SKM-1 treated with dmso at 0.1 percent for 144 hours (cell line): ENCODE data around the gene MCM9.

Experiments used
- DNase-seq: peaks from one replicate; lab custom pipeline; 2025; ENCODE audit not compliant: unreplicated experiment; lab: John Stamatoyannopoulos, UW

The MCM9 gene

DNA sequence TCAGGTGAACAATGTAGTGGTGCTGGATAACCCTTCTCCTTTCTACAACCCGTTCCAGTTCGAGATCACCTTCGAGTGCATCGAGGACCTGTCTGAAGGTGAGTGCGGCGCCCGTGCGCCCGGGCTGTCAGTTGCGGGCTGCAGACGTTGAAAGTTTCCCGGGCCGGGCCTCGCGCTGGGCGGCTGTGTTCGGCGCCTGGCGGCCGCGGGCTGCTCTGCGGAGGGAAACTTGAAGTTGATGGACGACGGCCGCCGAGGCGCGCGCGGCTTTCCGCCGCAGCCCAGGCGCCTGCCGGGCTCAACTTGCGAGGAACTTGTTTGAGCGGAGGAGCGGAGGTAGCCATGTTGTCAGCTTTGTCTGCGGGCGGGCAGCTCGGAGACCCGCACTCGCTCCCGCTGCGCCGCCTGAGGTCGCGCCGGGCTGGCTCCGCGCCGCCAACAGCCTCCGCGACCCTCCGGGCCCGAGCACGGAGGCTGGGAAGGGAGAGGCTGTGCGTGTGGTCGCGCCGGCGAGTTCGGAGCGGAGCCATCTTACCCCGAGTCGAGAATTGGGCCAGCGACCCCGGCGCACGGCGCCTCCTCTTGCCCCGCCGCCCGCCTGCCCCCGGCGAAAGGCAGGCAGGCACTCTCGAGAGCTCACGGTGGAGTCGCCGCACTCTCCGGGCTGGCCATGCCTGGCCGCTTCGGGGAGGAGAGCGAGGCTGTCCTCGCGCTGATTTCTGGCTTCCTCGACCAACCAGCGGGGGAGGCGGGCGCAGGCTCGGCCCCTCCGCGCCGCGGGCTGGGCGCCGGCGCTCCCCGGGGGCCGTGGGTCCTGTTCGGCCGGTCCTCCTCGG lies 40.3 kb downstream of the MCM9 start:
- peak; percentile 27 for DNase-seq

DNA sequence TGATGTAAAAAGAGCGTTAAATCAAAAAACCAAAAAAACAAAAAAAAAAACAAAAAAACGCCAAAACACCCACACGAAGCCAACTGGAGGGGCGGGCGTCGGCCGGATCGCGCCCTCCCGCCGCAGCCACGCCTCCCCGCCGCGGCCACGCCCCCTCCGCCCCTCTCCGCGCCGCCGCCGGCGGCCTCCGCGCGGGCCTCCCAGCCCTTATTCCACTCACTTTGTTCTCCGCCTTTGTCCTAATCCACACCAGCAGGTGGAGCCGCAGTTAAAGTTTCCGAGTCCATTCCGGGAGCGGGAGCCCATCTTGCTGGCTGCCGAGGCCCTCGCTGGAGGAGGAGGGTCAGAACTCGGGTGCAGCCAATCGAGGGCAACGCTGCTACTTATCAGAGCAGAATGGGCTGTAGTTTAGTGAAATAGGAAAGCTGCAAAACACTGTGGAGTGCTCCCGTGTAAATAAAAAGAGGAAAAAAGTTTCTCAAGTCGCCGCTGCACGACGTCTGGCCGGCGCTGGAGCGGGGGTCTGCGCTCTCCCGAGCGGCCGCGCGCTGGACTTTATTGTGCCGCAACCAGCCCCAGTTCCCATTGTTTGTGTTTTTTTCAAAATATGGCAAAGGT lies 41.0 kb downstream of the MCM9 start, which contains the start of gene ASF1A:
ASF1A (plus strand) TSS at position 346 of the 618 bp plus-strand sequence; CDS start at position 608, 262 bp downstream.
- DNase-seq: peak; percentile 97

DNA sequence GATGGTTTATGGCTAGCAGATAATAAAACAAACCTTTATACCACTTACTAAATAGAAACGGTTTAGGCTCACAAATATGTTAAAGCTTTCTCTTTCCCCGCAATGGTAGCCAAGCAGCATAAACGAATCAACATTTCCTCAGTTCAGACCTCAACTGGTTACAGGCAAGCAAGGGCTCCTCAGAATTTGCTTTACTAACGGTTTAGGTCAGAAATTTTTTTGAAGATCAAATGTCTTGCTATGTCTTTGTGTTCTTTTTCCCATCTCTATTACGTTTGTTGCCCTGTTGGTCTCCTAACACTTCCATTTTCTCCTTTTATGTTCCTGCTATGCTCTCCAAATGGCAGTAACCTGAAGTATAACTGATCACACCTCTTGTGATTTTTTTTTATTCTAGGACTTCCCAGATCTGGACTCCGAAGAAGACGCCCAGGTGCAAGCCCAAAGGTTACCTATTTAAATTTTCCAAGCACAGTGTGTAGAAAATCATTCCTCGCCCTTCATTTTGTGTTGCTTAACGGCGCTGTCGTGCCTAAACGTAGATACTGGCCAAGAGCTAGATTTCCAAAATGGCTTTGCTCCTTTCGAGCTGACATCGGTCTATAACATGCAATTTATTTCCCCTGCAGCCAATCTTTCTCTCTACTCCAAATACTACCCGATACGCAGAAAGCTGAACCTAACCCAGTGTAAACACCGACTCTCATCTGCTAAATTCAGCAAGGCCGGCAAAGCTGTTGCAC lies 41.7 kb downstream of the MCM9 start:
- DNase-seq: peak; percentile 55

DNA sequence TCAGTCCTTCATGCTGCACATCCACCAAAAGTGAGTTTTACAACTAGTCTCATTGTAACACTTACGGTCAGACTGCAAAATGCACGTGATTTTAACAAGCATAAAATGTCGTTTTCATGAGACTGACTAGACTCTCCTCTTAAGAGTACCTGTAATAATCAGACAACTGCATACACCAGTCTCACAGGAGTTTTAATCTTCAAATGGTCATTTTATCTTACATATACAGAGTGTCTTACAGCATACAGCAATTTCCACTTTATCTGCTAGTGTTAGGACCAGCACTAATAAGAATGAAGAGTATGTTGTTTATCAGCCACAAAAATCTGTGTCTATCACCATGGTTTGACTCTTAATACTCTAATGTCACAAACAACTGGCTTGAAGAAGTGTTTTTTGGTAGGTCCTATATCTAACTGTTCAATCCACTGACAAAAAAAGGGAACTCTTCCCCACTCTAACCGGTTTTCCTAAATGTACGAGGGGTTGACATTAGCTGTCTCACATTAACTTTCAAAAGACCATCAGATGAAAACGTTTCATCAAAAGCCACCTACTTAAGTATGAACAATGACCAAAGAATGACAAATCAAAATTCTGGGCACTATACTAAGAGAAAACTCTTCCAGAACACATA lies 42.5 kb downstream of the MCM9 start:
- DNase-seq: no peak

DNA sequence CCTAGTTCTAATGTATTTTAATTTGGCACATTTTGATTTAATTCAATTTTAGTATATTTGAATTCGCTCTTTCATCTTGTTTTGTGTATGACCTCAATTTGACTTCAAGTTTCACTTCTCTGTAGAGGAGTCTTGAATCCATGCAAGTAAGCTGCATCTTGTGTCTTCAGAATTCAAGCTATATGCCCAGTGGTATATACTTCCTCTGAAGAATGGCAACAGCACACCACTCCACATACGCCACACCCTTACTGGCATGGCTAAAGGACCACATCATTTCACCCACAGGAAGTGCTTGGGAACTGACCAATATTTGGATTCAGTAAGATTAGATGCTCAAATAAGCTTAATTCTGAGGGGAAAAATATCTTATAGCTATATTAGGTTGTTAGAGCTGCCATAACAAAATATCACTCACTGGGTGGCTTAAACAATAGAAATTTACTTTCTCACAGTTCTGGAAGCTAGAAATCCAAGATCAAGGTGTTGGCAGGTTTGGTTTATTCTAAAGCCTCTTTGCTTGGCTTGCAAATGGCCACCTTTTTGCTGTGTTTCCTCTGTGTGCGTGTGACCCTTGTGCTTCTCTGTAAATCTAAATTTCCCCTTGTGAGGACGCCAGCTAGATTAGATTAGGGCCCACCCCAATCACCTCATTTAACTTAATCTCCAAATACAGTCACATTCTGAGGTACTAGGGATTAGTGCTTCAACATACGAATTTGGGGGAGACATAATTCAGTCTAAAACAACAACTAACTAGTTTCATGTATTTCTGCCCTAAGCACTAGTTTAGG lies 43.8 kb downstream of the MCM9 start:
- no peak for DNase-seq

DNA sequence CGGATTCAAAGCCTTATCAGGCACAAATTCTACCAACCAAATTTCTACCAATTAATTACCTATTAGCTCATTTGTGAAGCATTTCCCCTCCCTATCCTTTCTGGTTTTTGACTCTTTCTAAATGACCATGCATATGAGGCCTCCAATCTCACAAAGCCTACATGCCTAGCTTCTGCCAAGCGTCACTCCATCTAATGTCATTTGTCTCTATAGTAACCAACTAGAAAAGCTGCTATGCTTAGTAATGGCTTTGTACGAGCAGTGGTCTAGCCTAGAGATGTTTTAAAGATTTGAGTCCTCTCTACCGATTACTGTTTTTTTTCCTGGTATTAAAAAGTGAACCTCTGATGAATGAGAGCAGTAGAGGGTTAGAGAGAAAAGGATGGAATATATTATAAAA lies 45.8 kb downstream of the MCM9 start:
- DNase-seq: no peak

DNA sequence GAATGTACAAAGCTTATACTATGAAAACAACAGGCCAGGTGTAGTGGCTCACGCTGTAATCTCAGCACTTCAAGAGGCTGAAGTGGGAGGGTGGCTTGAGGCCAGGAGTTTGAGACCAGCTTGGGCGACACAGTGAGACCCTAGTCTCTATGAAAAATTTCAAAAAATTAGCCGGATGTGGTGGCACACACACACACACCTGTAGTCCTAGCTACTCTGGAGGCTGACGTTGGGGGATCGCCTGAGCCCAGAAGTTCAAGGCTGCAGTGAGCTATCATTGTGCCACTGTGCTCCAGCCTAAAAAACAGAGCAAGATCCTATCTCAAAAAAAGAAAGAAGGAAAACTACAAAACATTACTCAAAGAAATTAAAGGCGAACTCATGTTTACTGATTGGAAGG lies 48.3 kb downstream of the MCM9 start:
- no peak for DNase-seq

DNA sequence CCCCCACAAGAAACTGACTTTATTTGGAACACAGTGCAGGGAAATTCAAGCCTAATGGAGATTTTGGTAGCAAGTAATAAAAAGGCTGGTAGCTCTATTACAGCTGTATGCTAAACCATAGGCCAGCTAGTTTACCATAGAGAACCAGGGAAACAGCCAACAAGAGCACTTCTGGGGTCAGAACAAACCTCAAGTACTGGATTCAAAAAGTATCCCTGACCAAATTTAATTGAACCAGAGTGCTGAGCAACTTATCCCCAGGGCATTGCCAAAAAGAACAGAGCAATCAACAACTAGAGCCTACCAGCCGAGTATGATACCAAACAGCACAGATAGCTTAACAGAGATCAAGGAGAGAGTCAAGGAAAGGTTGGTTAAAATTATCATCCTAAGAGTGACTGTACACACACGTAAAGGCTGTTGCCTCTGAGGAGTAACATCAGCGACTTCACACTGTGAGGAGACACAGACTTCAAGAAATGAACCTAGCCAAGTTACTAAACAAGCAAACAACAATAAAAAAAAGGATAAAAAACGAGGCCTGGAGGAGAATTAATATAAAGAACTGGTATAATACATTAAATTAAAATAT lies 52.5 kb downstream of the MCM9 start:
- no peak for DNase-seq

DNA sequence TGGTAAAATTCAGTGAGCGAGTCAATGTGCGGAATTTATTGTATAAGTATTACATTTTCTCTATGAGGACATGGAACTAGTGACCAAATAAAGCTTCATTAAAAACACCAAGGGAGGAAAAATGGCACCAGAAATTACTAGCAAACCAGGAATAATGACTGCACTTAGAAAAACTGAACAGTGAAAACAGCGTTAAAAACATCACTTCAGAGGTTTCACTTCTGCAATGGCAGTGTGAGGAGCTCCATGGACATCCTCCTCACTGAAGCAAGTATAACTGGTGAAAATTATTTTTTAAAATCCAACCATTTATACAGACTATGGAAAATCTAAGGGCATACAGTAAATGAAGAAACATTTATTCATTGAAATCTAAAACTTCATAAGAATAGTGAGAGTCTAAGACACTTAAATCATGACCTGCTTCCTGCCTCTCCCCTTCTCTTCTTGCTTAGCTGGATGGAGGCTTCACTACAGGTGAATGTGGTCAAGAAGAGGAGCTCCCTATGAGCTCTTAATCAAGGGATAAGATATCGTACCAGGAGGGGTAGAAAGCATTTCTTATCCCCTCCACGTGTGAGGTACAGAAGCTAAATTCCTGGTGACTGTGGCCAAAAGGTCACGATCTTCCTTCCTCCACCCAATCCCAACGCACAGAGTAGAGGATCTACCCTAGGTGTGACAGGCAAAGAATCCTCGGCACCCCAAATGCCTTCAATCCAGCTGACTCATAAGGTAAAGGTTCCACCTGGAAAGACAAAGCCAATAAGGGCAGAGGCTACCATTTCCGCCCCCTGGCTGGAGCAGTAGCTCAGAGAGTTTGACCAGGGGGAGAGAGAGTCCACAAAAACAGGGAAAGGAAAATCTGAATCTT lies 53.3 kb downstream of the MCM9 start:
- no peak for DNase-seq

DNA sequence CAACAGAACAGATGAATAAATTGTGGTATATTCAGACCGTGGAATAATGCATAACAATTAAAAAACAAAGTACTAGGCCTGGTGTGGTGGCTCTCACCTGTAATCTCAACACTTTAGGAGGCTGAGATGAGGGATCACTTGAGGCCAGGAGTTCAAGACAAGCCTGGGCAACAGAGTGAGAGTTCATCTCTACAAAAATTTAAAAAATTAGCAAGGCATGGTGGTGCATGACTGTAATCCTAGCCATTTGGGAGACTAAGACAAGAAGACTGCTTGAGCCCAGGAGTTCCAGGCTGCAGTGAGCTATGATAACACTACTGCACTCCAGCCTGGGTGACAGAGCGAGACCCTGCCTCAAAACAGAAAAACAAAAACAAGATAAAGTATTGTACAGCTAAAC lies 57.2 kb downstream of the MCM9 start:
- no peak for DNase-seq

DNA sequence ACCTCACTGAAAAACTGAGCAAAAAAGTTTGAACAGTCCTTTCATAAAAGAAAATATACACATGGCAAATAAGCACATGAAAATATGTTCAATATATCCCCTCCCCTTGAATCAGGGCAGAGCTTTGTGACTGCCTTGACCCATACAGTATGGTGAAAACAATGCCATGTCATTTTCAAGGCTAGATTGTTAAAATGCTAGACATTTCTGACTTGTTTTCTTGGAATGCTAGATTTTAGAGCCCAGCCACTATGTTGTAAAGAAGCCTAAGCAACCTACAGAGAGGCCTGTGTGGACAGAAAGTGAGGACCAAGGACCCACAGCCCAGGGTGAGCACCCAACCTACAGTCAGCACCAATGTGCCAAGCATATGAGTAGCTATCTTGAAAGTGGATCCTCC lies 58.1 kb downstream of the MCM9 start:
- DNase-seq: no peak

DNA sequence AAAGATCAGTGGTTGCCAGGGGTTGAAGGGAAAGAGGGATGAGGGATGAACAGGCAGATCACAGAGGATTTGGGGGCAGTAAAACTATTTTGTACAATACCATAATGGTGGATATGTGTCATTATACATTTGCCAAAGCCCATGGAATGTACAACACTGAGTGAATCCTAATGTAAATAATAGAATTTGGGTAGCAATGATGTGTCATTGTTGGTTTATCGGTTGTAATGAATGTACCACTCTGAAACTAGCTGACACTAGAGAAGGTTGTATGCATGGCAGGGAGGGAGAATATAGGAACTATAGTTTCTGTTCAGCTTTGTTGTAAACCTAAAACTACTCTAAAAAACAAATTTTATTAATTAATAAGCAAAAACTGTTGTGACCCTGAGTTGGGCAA lies 58.8 kb downstream of the MCM9 start:
- no peak for DNase-seq

DNA sequence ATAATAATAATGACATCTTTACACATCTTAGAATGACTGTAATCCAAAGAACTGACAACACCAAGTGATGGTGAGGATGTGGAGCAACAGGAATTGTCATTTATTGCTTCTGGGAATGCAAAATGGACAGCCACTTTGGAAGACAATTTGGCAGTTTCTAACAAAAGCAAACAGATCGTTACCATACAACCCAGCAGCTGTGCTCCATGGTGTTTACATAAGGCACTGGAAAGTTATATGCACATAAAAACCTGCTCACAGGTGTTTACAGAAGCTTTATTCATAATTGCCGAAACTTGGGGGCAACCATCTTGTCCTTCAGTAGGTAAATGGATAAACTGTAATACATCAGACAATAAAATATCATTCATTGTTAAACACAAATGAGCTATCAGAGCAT lies 59.3 kb downstream of the MCM9 start:
- DNase-seq: no peak

DNA sequence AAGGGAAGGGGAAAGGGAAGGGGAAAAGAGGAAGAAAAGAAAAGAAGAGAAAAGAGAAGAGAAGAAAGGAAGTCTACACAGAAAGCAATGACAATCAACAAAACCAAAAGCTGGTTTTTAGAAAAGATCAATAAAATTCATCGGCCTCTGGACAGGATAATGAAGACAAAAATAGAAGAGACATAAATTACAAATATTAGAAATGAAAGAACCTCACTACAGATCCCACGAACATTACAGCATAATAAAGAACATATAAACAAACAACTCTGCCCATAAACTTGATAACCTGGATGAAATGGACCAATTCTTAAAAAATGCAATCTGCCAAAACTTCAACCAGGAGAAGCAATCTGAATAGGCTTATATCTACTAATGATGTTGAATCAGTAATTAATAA lies 61.7 kb downstream of the MCM9 start:
- DNase-seq: no peak

DNA sequence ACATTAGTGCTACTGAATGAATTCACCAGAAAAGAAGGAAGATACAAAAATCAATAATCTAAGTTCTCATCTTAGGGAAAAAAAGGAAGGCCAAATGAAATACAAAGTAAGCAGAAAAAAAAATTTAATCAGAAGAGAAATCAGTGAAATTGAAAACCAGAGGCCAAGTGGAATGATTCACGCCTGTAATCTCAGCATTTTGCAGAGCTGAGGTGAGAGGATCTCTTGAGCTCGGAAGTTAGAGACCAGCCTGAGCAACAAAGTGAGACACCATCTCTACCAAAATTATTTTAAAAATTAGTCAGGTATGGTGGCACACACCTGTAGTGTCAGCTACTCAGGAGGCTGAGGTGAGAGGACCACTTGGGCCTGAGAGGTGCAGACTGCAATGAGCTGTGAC lies 62.2 kb downstream of the MCM9 start:
- no peak for DNase-seq

DNA sequence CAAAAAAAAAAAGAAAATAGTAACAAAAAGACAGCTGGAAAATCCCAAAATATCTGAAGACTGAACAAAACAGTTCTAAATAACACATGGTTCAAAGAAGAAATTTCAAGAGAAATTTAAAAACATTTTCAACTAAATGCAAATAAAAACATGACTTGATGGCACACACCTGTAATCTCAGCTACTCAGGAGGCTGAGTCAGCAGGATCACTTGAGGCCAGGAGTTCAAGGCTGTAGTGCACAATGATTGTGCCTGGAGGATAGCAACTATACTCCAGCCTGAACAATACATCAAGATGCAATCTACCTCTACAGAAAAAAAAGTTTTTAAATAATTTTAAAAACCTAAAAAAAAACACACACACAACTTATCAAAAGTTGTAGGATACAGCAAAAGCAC lies 62.6 kb downstream of the MCM9 start:
- DNase-seq: no peak

DNA sequence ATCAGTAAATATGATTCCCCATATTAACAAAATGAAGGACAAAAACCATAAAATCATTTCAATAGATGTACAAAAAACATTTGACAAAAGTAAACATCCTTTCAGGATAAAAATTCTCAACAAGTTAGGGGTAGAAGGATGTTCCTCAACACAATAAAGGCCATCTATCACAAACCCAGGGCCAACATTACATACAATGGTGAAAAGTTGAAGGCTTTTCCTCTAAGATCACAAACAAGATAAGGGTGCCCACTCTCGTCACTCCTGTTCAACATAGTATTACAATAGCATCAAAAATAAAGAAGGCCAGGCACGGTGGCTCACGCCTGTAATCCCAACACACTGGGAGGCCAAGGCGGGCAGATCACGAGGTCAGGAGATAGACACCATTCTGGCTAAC lies 63.6 kb downstream of the MCM9 start:
- DNase-seq: no peak

DNA sequence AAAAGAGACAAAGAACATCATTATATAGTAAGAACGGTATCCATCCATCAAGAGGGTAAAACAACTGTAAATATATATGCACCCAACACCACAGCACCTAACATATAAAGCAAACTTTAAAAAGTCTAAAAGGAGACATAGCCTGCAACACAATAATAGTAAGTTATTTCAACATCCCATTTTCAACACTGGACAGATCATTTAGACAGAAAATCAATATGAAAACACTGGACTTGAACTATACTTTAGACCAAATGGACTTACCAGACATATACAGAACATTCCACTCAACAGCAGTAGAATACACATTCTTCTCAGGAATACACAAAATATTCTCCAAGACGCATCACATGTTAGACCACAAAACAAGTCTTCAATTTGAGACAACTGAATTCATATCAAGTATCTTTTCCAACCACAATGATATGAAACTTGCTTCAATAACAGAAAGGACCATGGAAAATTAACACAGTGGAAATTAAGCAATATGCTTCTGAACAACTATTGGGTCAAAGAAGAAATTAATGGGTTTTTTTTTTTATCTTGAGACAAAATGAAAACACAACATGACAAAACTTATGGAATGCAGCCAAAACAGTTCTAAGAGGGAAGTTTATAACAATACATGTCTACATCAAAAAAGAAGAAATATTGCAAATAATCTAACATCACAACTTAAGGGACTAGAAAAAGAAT lies 64.9 kb downstream of the MCM9 start:
- DNase-seq: no peak

DNA sequence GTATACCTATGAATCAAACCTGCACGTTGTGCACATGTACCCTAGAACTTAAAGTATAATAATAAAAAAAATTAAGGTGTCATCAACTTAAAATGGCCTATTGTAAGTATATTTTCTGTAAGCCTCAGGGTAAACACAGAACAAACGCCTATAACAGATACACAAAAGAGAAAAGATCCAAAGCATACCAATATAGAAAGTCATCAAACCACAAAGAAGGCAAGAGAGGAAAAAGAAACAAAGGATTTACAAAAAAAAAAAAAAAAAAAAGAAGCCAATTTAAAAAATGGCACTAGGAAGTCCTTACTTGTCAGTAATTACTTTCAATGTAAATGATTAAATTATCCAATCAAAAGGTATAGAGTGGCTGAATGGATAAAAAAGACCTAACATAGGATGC lies 65.6 kb downstream of the MCM9 start:
- no peak for DNase-seq
